Measurements from ENCODE around the gene MECR. TPM values are rescaled to one million over a fixed set of nuclear protein-coding genes. Genes with fewer than 3 reads are reported as not detected.

MECR gene
- total RNA-seq, 1 experiment from 2014 or later: 42.9 TPM

- Histone ChIP-seq H3K27ac (ENCODE audit: low read depth, low read length) (no peak overlapping the region), H3K9me2 (ENCODE audit: insufficient read depth) (no peaks in the 10 kb centered on the region), H3K4me3 (replicated peaks in 1 of 2; ENCODE audit: low read depth in 1 of 2, low read length in 2 of 2) (no peak overlapping the region), H3K9ac (ENCODE audit: low read length) (no peak overlapping the region), H4K20me1 (ENCODE audit: insufficient read depth) (no peaks in the 10 kb centered on the region), H3K4me1 (ENCODE audit: control insufficient read depth in 1 of 2, insufficient read depth in 2 of 2, low read length in 2 of 2) (peaks cover 0 to 7% of the 10 kb centered on the region in 2 experiments; a peak in 1 of 4 replicates), H3K79me2 (ENCODE audit: insufficient read depth, low read length) (peaks cover 6% of the 10 kb centered on the region), H2AFZ (ENCODE audit: low read depth, low read length, poor library complexity, severe bottlenecking) (no peak overlapping the region), H3K9me3 (ENCODE audit: control insufficient read depth in 1 of 2, insufficient read depth in 1 of 2, low read depth in 1 of 2, low read length in 2 of 2) (no peaks in the 10 kb centered on the region), H3K27me3 (ENCODE audit: insufficient read depth, low read length) (no peaks in the 10 kb centered on the region), H3K36me3 (ENCODE audit: control insufficient read depth in 1 of 2, insufficient read depth in 2 of 2, low read length in 2 of 2) (peaks cover 42 to 43% of the 10 kb centered on the region in 2 experiments), H3K4me2 (ENCODE audit: low read length) (no peak overlapping the region)
- CTCF ChIA-PET: no interaction called here
- TF ChIP-seq POLR2A (IDR thresholded peaks at IDR 0.05; ENCODE audit: borderline replicate concordance, extremely low read depth, insufficient read depth, insufficient read length) (no peak), POLR2AphosphoS5 (IDR thresholded peaks at IDR 0.05; ENCODE audit: low read depth, low read length) (peak; percentile 51)
- intact Hi-C loops (cut with micrococcal nuclease): no loop called here
- RAD21 ChIA-PET (ENCODE audit: low non-redundant PET in 1 of 2, low total read pairs in 2 of 2, uncharacterized antibody in 2 of 2, unreplicated experiment in 2 of 2): no interaction called here
- POLR2A ChIA-PET: no interaction called here
- no peak for DNase-seq (ENCODE audit: low read depth, low spot score)
- peak; percentile 22; the same call in 1 of the 2 replicates for ATAC-seq
- no TSS peak for BruUV-seq (replicated peaks)
Observed at GRCh38 chr1:29145739-29146437, 84.8 kb downstream of the MECR start.

- Histone ChIP-seq H3K9ac (ENCODE audit: low read length) (no peak overlapping the region), H3K27ac (ENCODE audit: low read depth, low read length) (no peak overlapping the region), H3K27me3 (ENCODE audit: insufficient read depth, low read length) (no peaks in the 10 kb centered on the region), H3K4me3 (replicated peaks in 1 of 2; ENCODE audit: low read depth in 1 of 2, low read length in 2 of 2) (no peak overlapping the region), H4K20me1 (ENCODE audit: insufficient read depth) (no peaks in the 10 kb centered on the region), H2AFZ (ENCODE audit: low read depth, low read length, poor library complexity, severe bottlenecking) (no peak overlapping the region), H3K4me1 (ENCODE audit: control insufficient read depth in 1 of 2, insufficient read depth in 2 of 2, low read length in 2 of 2) (peaks cover 0 to 7% of the 10 kb centered on the region in 2 experiments; a peak in 1 of 4 replicates), H3K79me2 (ENCODE audit: insufficient read depth, low read length) (no peaks in the 10 kb centered on the region), H3K4me2 (ENCODE audit: low read length) (no peak overlapping the region), H3K9me2 (ENCODE audit: insufficient read depth) (no peaks in the 10 kb centered on the region), H3K9me3 (ENCODE audit: control insufficient read depth in 1 of 2, insufficient read depth in 1 of 2, low read depth in 1 of 2, low read length in 2 of 2) (no peaks in the 10 kb centered on the region), H3K36me3 (ENCODE audit: control insufficient read depth in 1 of 2, insufficient read depth in 2 of 2, low read length in 2 of 2) (peaks cover 30 to 36% of the 10 kb centered on the region in 2 experiments)
- DNase-seq (ENCODE audit: low read depth, low spot score): no peak
- ATAC-seq: no peak
- intact Hi-C loops (cut with micrococcal nuclease): no loop called here
- ChIA-PET CTCF (no interaction called here), POLR2A (no interaction called here), RAD21 (ENCODE audit: low non-redundant PET in 1 of 2, low total read pairs in 2 of 2, uncharacterized antibody in 2 of 2, unreplicated experiment in 2 of 2) (no interaction called here)
- no TSS peak for BruUV-seq (replicated peaks)
- TF ChIP-seq ATF3 (IDR thresholded peaks at IDR 0.05) (no peak), RAD21 (IDR thresholded peaks at IDR 0.05; ENCODE audit: low read depth) (no peak), ZNF274 (IDR thresholded peaks at IDR 0.05; ENCODE audit: low read depth, low read length) (no peak), CTCF (IDR thresholded peaks at IDR 0.05 in 2 of 3, conservative IDR thresholded peaks at IDR 0.05 in 1 of 3; ENCODE audit: borderline replicate concordance in 1 of 3, insufficient read depth in 1 of 3, low read depth in 2 of 3, low read length in 2 of 3) (no peak)
Observed at GRCh38 chr1:29144178-29144577, 86.6 kb downstream of the MECR start.
